Loucy (cell line): ENCODE results near the gene GOSR1.
"Not testable (repeated sequence)": the region's sequence is repeated elsewhere in the genome, so short reads cannot be mapped to it uniquely, and the experiment has no call there.

Source experiments
- CTCF ChIP-seq: fragments of 200-600 bp; sonication (generic); conservative IDR thresholded peaks from 2 replicates; pipeline ENCODE4 v1.5.1; 2014; ENCODE audit warnings: mild to moderate bottlenecking, antibody characterized with exemption, low read length
- EZH2phosphoT487 ChIP-seq: fragments of 200-600 bp; IDR thresholded peaks from 2 replicates; pipeline ENCODE4 v1.6.1; 2018; ENCODE audit warnings: antibody characterized with exemption, mild to moderate bottlenecking, moderate library complexity, borderline replicate concordance

- TF ChIP-seq CTCF, EZH2phosphoT487: not testable (repeated sequence)
Observed at GRCh38 chr17:30563905-30564390, 86.7 kb downstream of the GOSR1 start.
